Gastrocnemius medialis (tissue), 4 donors: ENCODE results near the gene COMMD2. TPM values are rescaled to one million over a fixed set of nuclear protein-coding genes. Genes with fewer than 3 reads are reported as not detected.

ENCODE experiments used
- ATAC-seq, 2 donors: fragments of 150-250 bp; one replicate each; pipeline ENCODE4 v1.9.1; 2016
- DNase-seq, 2 donors: peaks; one replicate each; pipeline ENCODE4 v3.0.0-alpha.2; 2019
- H3K27ac ChIP-seq, 4 donors: fragments of 200-600 bp; sonication (generic); 1 replicate in 1 of 4; 2 replicates in 3 of 4; pipeline ENCODE4 v1.5.1; 2016 to 2018; ENCODE audit warnings: mild to moderate bottlenecking in 2 of 4, moderate library complexity in 1 of 4
- H3K27me3 ChIP-seq, 3 donors: fragments of 200-600 bp; sonication (generic) in 2 of 3; 1 replicate in 1 of 3; 2 replicates in 2 of 3; pipeline versions ENCODE4 v1.5.1 to v1.6.0; 2016 to 2019; ENCODE audit warnings: mild to moderate bottlenecking in 1 of 3, moderate library complexity in 1 of 3
- H3K36me3 ChIP-seq, 2 donors: fragments of 200-600 bp; sonication (generic) in 1 of 2; one replicate each; pipeline ENCODE4 v1.5.1; 2017 to 2018
- H3K4me1 ChIP-seq, 2 donors: fragments of 200-600 bp; sonication (generic) in 1 of 2; one replicate each; pipeline ENCODE4 v1.5.1; 2016 to 2017; ENCODE audit warnings: mild to moderate bottlenecking in 2 of 2
- H3K4me3 ChIP-seq, 4 donors: fragments of 200-600 bp; sonication (generic) in 3 of 4; 1 replicate in 1 of 4; 2 replicates in 3 of 4; pipeline ENCODE4 v1.5.1; 2016 to 2019; ENCODE audit warnings: mild to moderate bottlenecking in 2 of 4
- H3K9me3 ChIP-seq, 3 donors: fragments of 200-600 bp; sonication (generic) in 2 of 3; 1 replicate in 1 of 3; 2 replicates in 2 of 3; pipeline ENCODE4 v1.5.1; 2016 to 2019
- POLR2A ChIP-seq, 2 donors: fragments of 450-650 bp; IDR thresholded peaks; one replicate each; pipeline ENCODE4 v1.6.1; 2017; ENCODE audit warnings: antibody characterized with exemption in 2 of 2, mild to moderate bottlenecking in 2 of 2, moderate library complexity in 2 of 2
- in situ Hi-C, 4 donors: fragments of 200-750 bp; cut with MboI; loops; one replicate each; pipeline versions ENCODE4 v1.15.0 to v1.8.0; 2017; ENCODE audit warnings: low sequenced_read_pairs in 4 of 4
- intact Hi-C: fragments of 100-400 bp; cut with DNase I; formaldehyde crosslinking; loops from one replicate; pipeline ENCODE4 v1.15.1; 2023; ENCODE audit warnings: low total_unique reads
- total RNA-seq, 4 donors: library from RNA; depleted of rRNA; stranded (reverse); fragments of >200 nt; gene quantifications; one replicate each; pipeline versions ENCODE4 v1.1.0 to v1.2.3, GENCODE V29; 2016
- TF ChIP-seq, protein P1 (sequence below), 5 experiments: fragments of 450-650 bp in 3 of 5; fragments of 200-600 bp in 2 of 5; sonication (generic) in 2 of 5; IDR thresholded peaks in 4 of 5; conservative IDR thresholded peaks in 1 of 5; 1 replicate in 4 of 5; 2 replicates in 1 of 5; pipeline ENCODE4 v1.5.1; 2016 to 2019; ENCODE audit warnings: antibody characterized with exemption in 5 of 5, mild to moderate bottlenecking in 3 of 5, moderate library complexity in 3 of 5

The COMMD2 gene
- total RNA-seq, 4 donors from 2014 or later = 7.9 to 10.0 (median 8.6) TPM

DNA sequence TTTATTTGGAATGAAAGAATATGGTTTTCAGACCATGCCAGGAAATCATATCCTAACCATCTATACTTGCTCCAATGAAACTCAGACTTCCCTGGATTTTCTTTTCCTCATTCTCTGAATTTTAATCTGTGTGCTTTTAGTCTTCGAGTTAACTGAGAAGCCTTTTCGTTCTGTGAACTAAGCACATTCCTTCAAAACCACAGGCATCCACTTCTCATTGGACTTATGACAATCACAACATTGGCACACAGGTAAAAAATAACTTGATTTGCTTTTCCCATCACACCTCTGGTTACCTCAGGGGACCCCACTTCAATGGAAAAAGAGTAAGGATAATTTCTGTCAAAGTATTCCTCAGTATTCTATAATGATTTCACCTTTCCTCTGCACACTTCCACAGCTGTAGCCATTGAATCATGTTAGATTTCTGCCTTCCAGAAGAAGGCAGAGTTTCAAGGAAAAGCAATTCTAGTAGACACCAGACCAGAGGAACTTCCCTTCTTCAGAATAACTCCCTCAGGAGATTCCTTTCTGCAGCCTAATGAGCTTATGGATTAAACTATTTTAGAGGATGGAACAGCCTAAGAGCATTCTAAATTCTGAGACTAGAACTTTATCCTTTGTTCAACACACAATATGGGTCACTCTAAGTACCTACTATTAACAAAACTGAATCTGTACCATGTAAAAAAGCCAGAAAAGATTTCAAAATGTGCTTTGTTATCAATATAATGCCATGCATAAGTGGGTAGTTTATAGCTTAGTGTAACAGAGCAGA, 15.9 kb downstream of the COMMD2 start:
- DNase-seq (no peak), ATAC-seq (no peak)
- Histone ChIP-seq H3K9me3 (no peaks in the 10 kb centered on the region), H3K27me3 (no peaks in the 10 kb centered on the region), H3K4me1 (no peaks in the 10 kb centered on the region), H3K27ac (no peak overlapping the region), H3K36me3 (peaks cover 0 to 25% of the 10 kb centered on the region in 2 donors), H3K4me3 (no peak overlapping the region)
- TF ChIP-seq, protein P1, sequence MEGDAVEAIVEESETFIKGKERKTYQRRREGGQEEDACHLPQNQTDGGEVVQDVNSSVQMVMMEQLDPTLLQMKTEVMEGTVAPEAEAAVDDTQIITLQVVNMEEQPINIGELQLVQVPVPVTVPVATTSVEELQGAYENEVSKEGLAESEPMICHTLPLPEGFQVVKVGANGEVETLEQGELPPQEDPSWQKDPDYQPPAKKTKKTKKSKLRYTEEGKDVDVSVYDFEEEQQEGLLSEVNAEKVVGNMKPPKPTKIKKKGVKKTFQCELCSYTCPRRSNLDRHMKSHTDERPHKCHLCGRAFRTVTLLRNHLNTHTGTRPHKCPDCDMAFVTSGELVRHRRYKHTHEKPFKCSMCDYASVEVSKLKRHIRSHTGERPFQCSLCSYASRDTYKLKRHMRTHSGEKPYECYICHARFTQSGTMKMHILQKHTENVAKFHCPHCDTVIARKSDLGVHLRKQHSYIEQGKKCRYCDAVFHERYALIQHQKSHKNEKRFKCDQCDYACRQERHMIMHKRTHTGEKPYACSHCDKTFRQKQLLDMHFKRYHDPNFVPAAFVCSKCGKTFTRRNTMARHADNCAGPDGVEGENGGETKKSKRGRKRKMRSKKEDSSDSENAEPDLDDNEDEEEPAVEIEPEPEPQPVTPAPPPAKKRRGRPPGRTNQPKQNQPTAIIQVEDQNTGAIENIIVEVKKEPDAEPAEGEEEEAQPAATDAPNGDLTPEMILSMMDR (IDR thresholded peaks at IDR 0.05 in 4 of 5, conservative IDR thresholded peaks at IDR 0.05 in 1 of 5) = no peak
- no peak for TF ChIP-seq POLR2A (IDR thresholded peaks at IDR 0.05)
- intact Hi-C loops (no loop called here), in situ Hi-C loops (no loop called here)

- ATAC-seq (no peak), DNase-seq (no peak)
- H3K36me3 ChIP-seq = no peaks in the 10 kb centered on the region
- TF ChIP-seq POLR2A (IDR thresholded peaks at IDR 0.05) = no peak
- TF ChIP-seq, protein P1 (IDR thresholded peaks at IDR 0.05 in 4 of 5, conservative IDR thresholded peaks at IDR 0.05 in 1 of 5) = no peak
- H3K4me1 ChIP-seq = no peaks in the 10 kb centered on the region
- H3K9me3 ChIP-seq = no peaks in the 10 kb centered on the region
- H3K4me3 ChIP-seq = no peak overlapping the region
- H3K27me3 ChIP-seq = no peaks in the 10 kb centered on the region
- no peak overlapping the region for H3K27ac ChIP-seq
- in situ Hi-C loops (no loop called here), intact Hi-C loops (no loop called here)
These were observed 20.1 kb downstream of the COMMD2 start for GRCh38 chr3:149732234-149732633.

DNA sequence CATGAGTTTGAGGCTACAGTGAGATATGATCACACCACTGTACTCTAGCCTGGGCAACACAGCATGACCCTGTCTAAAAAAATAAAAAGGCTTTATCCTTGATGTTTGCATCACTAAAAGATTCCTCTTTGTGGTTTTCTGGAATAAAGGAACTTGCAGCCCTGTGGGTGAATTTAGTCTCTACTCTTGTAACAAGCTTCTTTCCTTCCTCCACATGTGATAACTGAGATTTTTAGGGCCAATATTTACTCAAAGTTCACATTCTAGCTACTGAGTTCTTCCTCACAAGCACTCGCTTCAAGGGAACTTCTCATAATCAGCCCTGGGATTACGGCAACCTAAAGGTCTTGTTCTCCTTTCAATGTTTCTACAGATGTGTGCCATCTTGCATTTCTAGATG, 24.6 kb downstream of the COMMD2 start:
- H3K27ac ChIP-seq = no peak overlapping the region
- in situ Hi-C loops (no loop called here), intact Hi-C loops (no loop called here)
- TF ChIP-seq, protein P1 (IDR thresholded peaks at IDR 0.05 in 4 of 5, conservative IDR thresholded peaks at IDR 0.05 in 1 of 5) = no peak
- no peak for TF ChIP-seq POLR2A (IDR thresholded peaks at IDR 0.05)
- no peaks in the 10 kb centered on the region for H3K9me3 ChIP-seq
- DNase-seq (no peak), ATAC-seq (no peak)
- H3K36me3 ChIP-seq = no peaks in the 10 kb centered on the region
- no peaks in the 10 kb centered on the region for H3K4me1 ChIP-seq
- H3K4me3 ChIP-seq = no peak overlapping the region
- no peaks in the 10 kb centered on the region for H3K27me3 ChIP-seq

GRCh38 chr3:149726716-149727407, 25.4 kb downstream of the COMMD2 start:
- no peaks in the 10 kb centered on the region for H3K36me3 ChIP-seq
- H3K4me1 ChIP-seq = no peaks in the 10 kb centered on the region
- no peak overlapping the region for H3K27ac ChIP-seq
- H3K27me3 ChIP-seq = no peaks in the 10 kb centered on the region
- TF ChIP-seq, protein P1 (IDR thresholded peaks at IDR 0.05 in 4 of 5, conservative IDR thresholded peaks at IDR 0.05 in 1 of 5) = no peak
- no peak for TF ChIP-seq POLR2A (IDR thresholded peaks at IDR 0.05)
- in situ Hi-C loops (no loop called here), intact Hi-C loops (no loop called here)
- no peaks in the 10 kb centered on the region for H3K9me3 ChIP-seq
- H3K4me3 ChIP-seq = no peak overlapping the region
- DNase-seq (no peak), ATAC-seq (no peak)
